ENCODE results near the gene SLF1. TPM values are rescaled to one million over a fixed set of nuclear protein-coding genes. Genes with fewer than 3 reads are reported as not detected.
A peak's percentile ranks its signal among the peaks of the same experiment; 100 is the strongest.
"Not testable (repeated sequence)": the region's sequence is repeated elsewhere in the genome, so short reads cannot be mapped to it uniquely, and the experiment has no call there.

Gene SLF1
- total RNA-seq (ENCODE audit: low replicate concordance): 5.3 and 11.2 TPM in 2 replicates

- no peak for TF ChIP-seq CTCF (IDR thresholded peaks at IDR 0.05; ENCODE audit: insufficient read depth, low read length)
- peak; percentile 80 for DNase-seq (ENCODE audit: low read depth)
- H3K4me3 ChIP-seq (ENCODE audit: low read depth, low read length): peak within 1 kb of the TSS; percentile 89
Measured at GRCh38 chr5:94618493-94619328, at the start of gene SLF1, which contains the start of gene KIAA0825. Gene SLF1 (plus strand): TSS chr5:94618669. CDS start chr5:94628811, 10,142 bp downstream. Gene KIAA0825 (minus strand): TSS chr5:94618604. CDS start chr5:94537126, 81,478 bp downstream.

- H3K4me3 ChIP-seq (ENCODE audit: low read depth, low read length): no peak overlapping the region
- DNase-seq (ENCODE audit: low read depth): no peak
- TF ChIP-seq CTCF (IDR thresholded peaks at IDR 0.05; ENCODE audit: insufficient read depth, low read length): no peak
Measured at GRCh38 chr5:94571415-94571814, 47.1 kb upstream of the SLF1 start.

DNA sequence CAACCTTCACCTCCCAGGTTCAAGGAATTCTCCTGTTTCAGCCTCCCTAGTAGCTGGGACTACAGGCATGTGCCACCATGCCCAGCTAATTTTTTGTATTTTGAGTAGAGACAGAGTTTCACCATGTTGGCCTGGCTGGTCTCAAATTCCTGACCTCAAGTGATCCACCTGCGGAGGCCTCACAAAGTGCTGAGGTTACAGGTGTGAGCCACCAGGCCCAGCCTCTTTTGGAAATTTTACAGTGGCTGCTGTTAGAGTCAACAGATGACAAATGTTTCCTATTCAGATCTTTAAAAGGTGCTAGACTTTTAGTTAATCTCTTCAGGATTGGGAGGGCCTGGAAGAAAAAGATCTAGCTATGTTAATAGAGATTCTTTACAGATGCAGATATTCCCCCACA, 45.1 kb upstream of the SLF1 start:
- DNase-seq (ENCODE audit: low read depth); H3K4me3 ChIP-seq (ENCODE audit: low read depth, low read length): not testable (repeated sequence)

DNA sequence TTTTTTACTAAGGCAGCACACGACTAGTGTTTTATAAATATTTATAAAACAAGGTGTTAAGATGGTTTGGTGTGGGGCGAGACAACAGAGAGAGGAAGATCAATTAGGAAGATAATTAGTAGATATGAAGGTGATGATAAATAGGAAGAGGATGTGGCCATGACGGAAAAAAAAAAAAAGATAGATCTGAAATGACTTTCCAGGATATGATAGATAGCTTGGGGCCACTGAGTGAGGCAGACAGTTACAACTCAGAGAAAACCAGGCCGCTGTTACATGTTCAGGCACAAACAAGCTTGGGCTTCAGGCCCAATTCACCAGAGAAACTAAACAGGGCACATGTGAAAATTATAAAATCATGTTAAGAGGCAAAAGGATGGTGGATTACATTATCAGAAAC, 43.3 kb upstream of the SLF1 start:
- DNase-seq (ENCODE audit: low read depth): no peak
- H3K4me3 ChIP-seq (ENCODE audit: low read depth, low read length): no peak overlapping the region
- no peak for TF ChIP-seq CTCF (IDR thresholded peaks at IDR 0.05; ENCODE audit: insufficient read depth, low read length)

DNA sequence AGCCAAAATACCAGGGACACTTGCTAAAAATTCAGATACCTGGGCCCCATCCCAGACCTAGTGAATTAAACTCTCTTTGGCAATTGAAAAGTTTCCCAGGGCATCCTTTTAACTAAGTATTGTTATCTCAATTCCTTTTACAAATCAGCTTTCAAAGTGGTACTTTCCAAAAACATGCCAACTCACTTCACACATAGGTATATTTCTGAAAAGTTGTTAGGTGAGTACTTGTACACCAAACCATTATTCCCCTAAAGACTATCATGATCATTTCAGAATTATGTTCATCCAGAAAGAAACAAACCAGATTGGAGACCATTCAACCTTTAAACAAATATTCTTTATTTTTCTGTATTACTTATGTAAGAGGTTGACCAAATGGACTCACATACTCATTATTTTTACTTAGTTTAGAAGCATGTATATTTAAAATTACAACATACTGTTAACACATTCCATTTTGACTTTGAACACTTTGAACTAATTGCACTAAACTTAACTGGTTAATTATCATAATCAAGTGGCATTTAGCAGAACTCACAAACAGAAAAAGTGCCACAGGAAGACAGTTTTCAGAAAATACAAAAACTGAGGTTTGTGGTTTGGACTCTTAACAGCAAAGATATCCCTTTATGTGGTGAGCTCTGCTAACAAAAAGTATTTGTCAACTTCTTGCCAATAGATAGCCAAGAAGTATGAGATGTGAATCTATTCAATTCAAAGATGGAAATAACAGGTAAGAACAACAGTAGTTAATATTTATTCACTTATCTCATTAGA, 40.8 kb upstream of the SLF1 start:
- no peak for TF ChIP-seq CTCF (IDR thresholded peaks at IDR 0.05; ENCODE audit: insufficient read depth, low read length)
- peak; percentile 2 for DNase-seq (ENCODE audit: low read depth)
- H3K4me3 ChIP-seq (ENCODE audit: low read depth, low read length): no peak overlapping the region

GRCh38 chr5:94595281-94595840, 23.1 kb upstream of the SLF1 start:
- TF ChIP-seq CTCF (IDR thresholded peaks at IDR 0.05; ENCODE audit: insufficient read depth, low read length): no peak
- no peak overlapping the region for H3K4me3 ChIP-seq (ENCODE audit: low read depth, low read length)
- DNase-seq (ENCODE audit: low read depth): no peak

GRCh38 chr5:94613583-94613982, 4.9 kb upstream of the SLF1 start:
- DNase-seq (ENCODE audit: low read depth): peak; percentile 5
- TF ChIP-seq CTCF (IDR thresholded peaks at IDR 0.05; ENCODE audit: insufficient read depth, low read length): no peak
- H3K4me3 ChIP-seq (ENCODE audit: low read depth, low read length): no peak overlapping the region

Measured in fibroblast of the aortic adventitia (primary cell).